ENCODE data around the gene GC.

DNA sequence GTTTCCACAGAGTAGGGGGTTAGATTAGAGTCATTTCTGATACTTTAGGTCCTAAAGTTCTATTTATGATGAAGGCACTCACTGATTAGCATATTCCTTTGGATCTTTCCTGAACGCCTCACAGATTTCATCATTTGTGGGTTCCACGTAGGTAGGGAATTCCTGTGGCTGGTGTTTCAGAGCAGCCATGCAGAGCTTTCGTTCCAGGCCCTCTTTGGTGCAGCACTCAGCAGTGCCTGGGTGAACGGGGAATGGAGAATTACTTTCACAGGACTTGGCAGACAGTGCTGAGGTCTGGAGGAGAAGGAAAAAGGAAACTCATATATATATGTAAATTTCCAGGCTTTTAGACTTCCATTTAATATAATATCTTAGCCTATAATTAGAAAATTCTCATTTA is 18.5 kb downstream of the GC start:
- TF ChIP-seq, protein P1, sequence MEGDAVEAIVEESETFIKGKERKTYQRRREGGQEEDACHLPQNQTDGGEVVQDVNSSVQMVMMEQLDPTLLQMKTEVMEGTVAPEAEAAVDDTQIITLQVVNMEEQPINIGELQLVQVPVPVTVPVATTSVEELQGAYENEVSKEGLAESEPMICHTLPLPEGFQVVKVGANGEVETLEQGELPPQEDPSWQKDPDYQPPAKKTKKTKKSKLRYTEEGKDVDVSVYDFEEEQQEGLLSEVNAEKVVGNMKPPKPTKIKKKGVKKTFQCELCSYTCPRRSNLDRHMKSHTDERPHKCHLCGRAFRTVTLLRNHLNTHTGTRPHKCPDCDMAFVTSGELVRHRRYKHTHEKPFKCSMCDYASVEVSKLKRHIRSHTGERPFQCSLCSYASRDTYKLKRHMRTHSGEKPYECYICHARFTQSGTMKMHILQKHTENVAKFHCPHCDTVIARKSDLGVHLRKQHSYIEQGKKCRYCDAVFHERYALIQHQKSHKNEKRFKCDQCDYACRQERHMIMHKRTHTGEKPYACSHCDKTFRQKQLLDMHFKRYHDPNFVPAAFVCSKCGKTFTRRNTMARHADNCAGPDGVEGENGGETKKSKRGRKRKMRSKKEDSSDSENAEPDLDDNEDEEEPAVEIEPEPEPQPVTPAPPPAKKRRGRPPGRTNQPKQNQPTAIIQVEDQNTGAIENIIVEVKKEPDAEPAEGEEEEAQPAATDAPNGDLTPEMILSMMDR (IDR thresholded peaks at IDR 0.05): no peak
- TF ChIP-seq EP300 (IDR thresholded peaks at IDR 0.05): no peak
